ENCODE measurements around the gene PRKCB.

GRCh38 chr16:24053099-24053946 lies 217.5 kb downstream of the PRKCB start:
- TF ChIP-seq POLR2A (IDR thresholded peaks at IDR 0.05; ENCODE audit: low read depth, low read length) (no peak), POLR2AphosphoS5 (IDR thresholded peaks at IDR 0.05; ENCODE audit: low read depth, low read length) (no peak)
